ENCODE results near the gene THOC7.

Gene THOC7

DNA sequence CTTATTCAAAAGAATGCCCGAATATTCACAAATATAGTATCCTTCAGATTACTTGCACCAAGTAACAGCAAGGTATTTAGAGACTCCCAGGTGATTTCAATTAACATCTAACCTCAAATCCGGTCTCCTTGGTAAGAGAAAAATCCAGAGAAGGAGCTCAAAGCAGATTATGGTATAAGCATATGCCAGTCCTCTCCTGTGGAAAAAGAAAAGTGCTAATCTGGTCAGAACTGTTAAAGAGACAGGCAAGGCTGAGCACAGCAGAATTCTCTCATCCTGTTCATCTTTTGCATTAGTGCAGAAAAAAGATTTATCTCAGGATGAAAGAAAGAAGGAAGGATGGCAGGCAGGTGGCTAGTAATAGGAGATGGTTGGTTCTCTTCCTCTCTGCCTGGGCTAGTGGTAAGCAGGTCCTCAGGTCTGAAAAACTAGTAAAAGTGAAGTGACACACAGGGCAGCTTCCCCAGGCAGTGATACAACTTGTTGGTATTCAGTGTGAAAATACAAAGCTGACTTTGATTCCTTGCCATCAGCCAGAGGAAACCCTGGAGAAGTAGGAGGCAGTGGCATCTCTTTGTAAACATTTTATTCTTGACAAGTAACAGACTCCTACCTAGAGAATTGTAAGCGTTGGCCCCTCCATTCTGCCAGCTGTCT is 14.3 kb upstream of the THOC7 start:
- no peak for DNase-seq

DNA sequence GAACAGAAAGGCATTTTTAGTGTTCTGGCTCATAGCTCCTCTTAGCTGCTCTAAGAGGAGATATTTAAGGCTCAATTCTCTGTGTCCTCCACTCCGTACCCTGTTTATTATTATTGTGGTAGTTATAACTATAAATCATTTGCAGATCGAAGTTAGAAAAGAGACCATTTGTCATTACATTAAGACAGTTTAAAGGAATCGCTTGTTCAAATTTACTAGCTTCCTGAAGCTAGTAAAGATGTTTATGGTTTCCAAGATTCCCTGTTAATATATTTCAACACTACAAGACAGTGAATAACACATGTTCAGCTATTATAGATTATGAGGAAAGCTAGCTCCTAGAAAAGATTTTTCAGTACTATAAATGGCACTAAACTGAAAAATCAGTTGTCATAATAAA is 12.7 kb upstream of the THOC7 start:
- no peak for DNase-seq

DNA sequence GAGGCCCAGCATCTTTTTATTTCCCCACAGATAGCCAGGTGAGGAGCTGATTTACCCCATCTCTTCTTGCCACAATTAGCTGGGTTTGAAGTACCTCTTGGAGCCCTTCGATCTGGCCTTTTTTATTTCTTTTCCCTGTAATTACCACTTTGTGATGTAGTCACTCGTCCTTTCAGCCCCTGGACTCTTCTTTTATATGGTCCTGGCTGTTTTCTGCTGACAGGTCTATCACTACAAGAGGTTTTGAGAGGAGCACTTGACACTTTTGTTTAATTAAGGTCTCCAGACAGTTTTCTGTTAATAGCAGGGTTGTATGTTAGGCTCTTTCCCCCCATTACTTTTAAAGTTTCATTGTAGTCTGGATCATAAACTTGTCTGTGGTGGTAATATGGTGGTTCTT is 11.9 kb upstream of the THOC7 start:
- no peak for DNase-seq

DNA sequence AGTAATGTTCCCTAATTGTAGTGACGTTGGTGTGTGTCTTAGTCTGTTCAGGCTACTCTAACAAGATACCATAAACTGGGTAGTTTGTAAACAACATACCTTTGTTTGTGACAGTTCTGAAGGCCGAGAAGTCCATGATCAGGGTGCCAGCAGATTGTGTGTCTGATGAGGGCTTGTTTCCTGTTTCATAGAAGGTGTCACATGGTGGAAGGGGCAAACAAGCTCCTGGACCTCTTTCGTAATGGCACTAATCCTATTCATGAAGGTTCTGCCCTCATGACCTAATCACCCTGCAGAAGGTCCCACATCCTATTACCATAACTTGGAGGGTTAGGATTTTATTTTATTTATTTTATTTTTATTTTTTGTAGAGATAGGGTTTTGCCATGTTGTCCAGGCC is 11.2 kb upstream of the THOC7 start:
- DNase-seq: no peak

DNA sequence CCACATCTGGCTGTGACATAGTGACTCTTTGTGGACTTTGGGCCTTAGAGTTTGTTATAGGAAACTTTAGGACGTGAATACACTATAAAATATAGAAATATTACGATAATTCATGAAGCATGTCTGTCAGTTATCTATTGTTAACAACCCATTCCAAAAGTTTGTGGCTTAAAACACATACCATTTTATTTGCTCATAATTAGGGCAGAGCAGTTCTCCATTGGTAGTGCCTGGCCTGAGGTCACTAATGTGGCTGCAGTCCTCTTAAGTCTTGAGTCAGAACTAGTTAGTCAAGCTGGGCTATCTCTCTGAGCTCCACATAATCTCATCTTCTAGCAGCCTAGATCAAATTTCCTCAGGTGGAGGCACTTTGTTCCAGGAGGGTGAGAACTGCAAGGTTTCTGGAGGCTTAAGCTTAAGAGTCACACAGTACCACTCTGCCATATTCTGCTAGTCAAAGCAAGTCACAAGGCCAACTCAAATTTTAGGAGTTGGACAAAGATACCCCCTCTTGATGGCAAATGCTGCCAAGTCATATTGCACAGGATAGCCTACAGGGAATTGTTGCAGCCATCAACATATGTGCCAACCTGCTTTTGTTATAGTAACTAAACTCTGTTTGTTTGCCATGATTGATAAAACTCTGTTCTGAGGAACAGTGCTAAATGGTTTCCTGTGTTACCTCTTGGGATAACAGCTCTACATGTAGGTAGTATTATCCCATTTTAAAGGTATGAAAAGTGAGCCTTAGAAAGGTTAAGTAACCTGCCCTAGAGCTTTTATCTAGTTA is 8.7 kb upstream of the THOC7 start:
- peak; percentile 63 for DNase-seq

DNA sequence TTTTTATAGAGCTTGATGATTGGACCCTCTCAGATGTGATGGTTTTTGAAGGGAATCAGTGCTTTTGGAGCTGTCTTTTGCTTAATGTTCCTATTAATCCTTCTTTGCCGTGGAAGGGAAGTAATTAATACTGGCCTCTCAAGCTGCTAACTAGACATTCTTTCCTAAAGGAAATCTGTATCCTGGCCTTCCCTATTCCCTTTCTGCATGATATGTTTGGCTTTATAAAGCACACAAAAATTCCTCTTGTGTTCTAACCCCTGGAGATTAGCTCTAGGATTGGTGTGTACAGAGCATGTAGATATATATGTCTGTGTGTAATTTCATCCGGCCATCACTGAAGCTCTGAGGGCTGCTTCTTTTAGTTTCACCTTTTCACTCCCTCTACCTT is 7.0 kb upstream of the THOC7 start:
- DNase-seq: no peak

DNA sequence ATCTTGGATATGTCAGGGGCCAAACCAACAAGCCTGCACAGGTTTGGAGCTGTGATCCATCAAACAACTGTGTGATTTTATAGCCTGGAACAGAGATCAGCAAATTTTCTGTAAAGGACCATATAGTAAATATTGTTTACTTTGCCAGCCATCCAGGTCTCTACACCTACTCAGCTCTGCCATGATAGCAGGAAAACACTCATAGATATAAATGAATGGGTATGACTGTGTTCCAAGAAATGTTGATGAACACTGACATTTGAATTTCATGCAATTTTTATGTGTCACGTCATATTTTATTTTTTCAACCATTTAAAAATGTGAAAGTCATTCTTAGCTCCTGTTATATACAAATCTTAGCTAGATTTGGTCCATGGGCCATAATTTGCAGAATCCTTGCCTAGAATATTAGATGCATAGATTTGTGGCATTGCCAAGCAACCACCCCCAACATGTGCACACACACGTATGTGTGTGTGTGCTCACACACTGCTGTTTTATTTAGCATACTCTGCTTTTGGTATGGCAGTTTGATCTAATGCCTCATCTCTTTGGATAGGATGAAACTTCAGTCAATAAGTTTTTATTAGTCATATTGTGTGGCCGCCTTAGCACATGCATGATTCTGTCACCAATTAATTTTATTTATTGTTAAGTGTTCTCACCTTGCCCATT is 6.5 kb upstream of the THOC7 start:
- no peak for DNase-seq

DNA sequence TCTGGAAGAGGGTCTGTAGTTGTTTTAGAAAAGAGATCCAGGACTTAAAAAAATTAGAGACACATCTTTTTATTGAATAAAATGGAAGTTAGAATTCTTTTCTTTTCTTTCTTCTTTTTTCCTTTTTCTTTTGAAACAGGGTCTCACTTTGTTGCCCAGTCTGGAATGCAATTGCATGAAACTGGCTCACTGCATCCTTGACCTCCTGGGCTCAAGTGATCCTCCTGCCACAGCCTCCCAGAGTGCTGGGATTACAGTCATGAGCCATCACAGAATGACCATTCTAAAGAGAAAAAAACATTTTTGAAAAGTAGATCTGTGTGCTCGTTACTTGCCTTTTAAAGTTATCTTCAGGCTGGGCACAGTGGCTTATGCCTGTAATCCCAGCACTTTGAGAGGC is 3.6 kb upstream of the THOC7 start:
- no peak for DNase-seq

DNA sequence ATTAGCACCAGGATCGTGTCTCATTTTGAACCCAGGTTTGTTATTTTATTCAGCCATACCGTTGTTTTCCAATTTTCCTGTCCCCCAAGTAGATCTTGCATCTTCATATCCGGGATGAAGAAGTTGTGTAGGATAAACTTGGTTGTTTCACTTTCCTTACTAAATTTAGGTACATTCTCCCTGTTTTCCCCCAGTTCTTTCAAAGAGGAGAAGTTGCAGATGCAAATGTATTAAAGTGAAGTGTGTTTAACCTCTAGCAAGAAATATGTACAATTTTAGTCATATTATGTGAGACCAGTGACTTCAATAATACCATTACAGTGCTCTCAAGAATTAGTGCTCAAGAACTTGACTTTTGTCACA is 1.3 kb upstream of the THOC7 start:
- no peak for DNase-seq

DNA sequence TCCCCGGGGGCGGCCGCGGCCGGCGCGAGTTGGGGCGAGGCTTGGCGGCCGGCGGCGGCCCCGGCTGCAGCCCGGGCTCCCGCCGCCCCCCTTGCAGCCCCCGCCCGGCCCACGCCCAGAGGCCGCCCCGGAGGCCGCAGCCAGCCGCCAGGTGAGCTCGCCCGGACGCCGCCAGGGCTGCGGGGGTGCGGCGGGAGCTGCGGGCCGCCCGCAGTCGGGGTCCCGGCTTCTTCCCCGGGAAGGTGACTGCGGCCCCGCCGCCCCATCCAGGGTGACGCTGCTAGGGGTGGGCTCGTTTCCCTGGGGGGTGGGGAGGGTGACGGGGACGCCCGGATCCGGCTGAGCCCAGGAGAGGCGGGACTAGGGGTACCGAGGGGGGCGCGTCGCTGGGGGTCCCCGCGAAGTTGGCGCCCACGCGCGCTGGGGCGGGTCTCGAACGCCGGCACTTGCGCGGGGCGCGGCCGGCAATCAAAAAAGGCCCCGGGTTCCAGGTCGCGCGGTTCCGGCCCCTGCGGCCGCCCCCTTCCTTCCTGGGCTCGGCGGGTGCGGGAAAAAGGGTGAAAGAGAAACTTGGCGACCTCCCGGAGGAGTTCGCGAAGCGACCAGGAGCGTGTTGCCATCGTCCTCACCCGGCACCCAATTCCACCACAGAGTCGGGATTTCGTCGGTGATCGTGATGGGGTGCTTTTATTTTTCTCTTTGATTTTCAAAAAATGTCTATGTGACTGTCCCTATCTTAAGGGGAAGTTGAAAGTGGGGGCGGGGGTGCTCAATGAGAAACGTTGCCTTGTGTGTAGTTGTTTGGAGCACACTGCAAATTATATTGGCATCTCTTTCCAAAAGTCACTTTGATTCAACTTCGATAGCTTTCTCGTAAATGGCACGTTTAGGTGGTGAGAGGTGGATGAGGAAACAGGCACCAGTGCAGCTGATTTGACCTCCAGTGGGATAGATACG is 681 bp upstream of the THOC7 start:
- peak; percentile 56 for DNase-seq

DNA sequence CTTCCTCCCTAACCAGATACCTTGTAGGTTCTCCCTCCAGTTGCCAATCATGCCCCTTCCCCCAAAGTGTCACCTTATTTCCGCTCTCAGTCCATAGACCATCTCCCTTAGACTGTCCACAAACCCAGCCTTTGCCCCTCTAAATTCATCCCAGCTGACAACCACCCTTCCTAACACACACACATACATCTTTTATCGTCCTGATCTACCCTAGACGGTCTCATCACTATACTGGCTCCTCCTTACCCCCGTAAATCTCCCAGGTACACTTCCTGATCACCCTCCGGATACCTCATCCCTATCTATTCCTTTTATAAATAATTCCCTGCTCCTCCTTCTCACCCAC is 828 bp downstream of the THOC7 start:
- DNase-seq: no peak

DNA sequence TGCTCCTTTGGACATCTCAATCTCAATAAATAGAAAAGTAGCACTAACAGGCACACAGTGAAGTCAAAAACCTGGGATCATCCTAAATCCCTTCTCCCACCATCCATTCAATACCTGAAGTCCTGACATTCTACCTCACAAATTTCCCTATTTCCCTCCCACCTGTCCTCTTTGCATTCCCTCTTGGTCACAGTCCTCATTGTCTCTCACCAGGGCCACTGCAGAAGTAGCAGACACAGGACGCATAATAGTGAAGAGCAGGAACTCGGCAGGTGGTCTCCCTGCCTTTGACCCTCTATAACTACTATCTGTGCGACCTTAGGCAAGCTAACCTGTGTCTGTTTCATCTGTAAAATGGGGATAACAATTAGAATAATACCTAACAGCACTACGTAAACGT is 2.3 kb downstream of the THOC7 start:
- no peak for DNase-seq

DNA sequence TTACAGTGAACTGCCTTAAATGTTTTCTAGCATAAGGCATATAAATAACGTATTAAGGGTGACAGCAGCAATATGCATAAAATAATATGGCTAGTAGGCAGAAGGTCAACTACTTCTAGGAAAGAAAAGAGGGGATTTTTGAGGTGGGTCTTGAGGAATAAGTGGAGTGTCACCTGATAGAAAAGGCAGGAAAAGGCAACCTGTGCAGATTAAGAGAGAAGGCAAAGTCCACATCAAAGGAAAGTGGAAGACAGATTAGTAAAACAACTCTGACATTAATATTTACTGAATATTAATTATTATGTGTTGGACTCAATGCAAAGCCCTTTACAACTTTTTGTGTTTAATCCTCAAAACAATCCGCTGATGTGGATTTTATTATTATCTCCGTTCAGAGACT is 2.8 kb downstream of the THOC7 start:
- DNase-seq: no peak

DNA sequence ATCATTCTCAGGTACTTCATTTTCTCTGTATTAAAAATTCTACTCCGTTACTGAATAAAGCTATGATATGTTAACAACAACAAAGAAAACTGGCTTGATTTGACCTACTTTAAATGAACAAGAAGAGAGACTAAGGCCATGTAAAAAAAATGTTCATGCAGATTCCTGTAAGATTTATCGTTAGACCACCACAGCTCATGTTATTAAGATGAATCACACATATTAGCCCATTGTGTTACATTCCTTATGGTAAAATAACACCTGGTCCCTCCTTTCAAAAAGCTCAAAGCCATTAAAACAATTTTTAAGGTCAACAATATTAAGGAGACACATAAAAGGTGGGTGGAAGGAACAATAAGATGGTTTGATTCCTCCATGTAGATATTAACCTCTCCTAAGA is 6.3 kb downstream of the THOC7 start:
- DNase-seq: no peak

DNA sequence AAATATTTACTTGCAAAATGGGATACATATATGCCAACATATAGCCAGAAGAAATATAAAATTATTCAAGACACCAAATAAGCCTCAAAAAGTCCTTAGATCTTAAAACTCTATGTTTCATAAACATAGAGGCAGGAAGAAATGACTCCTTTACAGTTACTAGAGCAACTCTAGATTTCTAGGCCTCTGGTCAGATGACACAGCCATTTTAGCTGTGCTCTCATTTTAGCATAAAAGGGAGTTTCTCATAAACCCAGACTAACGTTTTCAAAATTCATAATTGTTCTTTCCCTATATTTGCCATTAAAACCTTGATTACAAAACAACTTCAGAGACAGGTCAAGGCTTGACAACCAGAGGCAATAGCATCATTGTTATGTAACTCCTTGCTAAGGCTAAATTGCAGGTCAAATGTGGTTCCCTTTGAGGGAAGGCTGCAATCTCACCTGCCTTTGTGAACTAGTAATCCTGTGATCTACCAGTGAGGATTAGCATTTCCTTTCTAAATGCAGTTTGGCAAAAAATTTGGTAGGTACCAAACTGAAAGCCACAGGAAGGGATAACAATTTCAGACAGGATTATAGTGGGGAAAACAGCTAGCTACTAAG is 8.2 kb downstream of the THOC7 start:
- no peak for DNase-seq

DNA sequence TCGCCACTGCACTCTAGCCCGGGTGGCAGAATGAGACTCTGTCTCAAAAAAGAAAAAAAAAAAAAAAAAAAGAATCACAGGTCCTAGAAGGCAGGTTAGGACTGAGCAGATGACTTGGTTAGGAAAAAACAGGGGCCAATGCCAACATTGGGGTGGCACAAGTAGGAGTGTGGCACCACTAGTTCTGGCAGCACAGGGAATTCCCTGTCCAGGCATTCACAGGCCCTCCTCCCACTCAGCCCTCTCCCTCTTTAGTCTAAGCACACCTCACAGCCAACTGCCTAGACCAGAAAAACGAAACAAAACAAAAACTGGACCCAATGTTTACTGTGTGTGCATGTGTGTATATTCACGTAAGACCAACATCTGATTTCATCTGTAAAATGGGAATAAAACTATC is 10.5 kb downstream of the THOC7 start:
- DNase-seq: no peak

DNA sequence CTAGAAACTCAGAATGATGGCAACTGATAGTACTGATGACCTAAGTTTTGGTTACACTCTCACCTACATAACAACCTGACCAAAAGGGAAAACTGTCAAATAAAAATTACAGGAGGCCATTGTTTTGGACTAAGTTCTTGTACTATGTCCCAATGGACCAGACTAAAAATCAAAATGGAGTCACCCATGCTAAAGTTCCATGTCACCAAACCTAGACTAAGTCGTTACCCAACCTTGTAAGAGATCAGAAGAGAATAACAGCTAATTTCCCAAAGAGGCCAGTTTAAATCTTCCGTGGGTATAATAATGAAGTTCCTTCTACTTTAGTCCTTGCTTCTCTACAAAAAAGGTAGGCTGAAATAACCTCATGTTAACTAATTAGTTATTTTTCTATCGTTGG is 12.3 kb downstream of the THOC7 start:
- no peak for DNase-seq

DNA sequence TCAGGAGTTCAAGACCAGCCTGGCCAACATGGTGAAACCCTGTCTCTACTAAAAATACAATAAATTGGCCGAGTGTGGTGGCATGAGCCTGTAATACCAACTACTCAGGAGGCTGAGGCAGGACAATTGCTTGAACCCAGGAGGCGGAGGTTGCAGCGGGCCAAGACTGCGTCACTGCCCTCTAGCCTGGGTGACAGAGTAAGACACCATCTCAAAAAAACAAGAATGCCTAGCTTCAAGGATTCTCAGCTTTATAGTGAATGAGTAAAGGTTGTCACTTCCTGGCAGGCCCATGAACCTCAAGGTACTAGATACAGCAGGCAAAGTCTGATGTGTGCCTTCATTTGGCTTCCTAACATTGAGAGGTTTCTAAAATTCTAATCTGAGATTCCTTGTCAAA is 14.4 kb downstream of the THOC7 start:
- no peak for DNase-seq

DNA sequence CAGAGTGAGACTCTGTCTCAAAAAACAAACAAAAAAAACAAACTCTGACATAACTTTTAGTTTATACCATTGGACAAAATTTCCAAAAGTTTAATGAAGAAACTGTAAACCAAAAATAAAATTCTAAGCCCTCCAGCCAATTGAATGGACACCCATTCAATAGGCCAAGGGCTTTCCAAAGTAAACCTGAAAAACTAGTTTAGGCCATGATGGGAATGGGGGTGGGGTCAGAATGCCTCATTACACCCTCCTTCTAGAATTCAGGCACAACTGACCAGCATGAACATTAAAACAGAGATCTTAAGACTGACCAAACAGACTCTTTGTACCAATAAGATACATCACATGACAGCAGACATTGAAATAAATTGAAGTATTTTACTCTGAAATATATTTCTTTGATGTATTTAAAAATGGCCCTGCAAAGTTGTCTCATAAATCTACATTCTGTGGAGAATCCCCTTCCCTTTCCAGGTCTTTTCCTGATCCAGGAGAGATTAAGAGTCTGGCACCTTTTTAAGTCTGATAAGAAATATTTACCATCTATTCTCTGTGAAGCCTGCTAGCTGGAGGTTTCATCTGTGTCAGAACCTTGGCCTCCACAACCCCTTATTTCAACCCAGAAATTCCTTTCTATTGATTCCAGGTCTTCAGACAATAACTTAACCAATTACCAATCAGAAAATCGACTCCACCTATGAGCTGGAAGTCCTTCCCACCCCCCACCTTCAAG is 15.7 kb downstream of the THOC7 start:
- DNase-seq: peak; percentile 63

DNA sequence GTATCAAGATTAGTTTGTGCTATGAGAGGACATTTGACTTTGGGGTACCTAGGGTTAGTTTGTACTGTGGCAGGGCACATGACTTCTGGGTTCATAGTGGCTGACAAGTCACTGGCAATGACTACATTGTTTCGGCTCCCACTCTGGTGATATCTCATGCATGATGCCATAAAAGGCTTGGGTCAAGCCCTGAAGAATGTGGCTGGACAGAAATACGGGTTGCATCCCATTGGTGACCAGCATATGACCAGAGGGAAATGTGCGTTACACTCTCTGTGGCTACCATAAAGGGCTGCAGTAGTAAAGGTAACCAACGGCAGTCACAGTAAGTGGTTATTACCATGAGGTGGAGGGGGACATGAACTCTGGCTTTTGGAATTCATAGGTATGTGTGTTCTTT is 18.4 kb downstream of the THOC7 start:
- DNase-seq: peak; percentile 71

DNA sequence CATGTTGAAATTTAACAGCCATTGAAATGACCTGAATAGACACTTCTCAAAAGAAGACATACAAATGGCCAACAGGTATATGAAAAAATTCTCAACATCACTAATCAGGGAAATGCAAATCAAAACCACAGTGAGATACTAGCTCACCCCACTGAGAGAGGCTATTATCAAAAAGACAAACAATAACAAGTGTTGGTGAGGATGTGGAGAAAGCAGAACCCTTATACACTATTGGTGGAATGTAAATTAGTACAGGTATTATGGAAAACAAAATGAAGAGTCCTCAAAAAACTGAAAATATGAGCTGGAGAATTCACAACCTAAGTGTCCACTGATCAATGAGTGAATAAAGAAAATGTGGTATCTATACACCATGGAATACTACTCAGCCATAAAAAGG is 21.5 kb downstream of the THOC7 start:
- DNase-seq: no peak

DNA sequence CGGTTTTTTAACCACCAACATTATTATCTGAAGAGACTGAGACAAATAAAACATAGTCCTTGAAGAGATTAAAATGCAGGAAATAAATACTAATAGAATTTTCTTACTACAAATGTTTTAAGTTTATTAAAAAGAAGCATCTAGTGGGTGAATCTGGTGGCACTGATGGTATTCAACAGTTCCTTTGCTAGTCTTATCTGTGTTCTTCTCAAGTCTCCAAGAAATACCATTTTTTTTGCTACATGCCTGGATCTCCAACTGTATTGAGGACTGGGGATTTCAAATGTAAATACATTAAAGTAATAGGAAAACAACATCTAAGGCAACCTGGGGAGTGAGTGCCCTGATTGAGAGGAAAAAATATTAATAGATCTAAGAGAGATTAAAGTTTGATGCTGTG is 21.9 kb downstream of the THOC7 start:
- DNase-seq: no peak
